Mesenchymal stem cell (in vitro differentiated cells and primary cell): Measurements from ENCODE around the gene TGFA.

Source experiments
- DNase-seq: peaks from one replicate; pipeline ENCODE4 v3.0.0-alpha.2; 2013
- H2AFZ ChIP-seq: one replicate; pipeline ENCODE4 v1.6.1; 2013; ENCODE audit warnings: low read depth, mild to moderate bottlenecking, control low read depth, inconsistent platforms, low read length, moderate library complexity
- H2AK5ac ChIP-seq: 2 replicates; pipeline ENCODE4 v1.6.1; 2013; ENCODE audit warnings: low read length, moderate library complexity, mild to moderate bottlenecking, inconsistent platforms; ENCODE audit not compliant: severe bottlenecking
- H2BK120ac ChIP-seq: one replicate; pipeline ENCODE4 v1.6.1; 2013; ENCODE audit warnings: low read depth, mild to moderate bottlenecking, inconsistent platforms, low read length, moderate library complexity
- H2BK12ac ChIP-seq, 2 experiments: one replicate each; pipeline ENCODE4 v1.6.1; 2013; ENCODE audit warnings: inconsistent platforms in 2 of 2, low read length in 2 of 2, mild to moderate bottlenecking in 2 of 2, moderate library complexity in 2 of 2, control low read depth in 1 of 2
- H2BK15ac ChIP-seq: one replicate; pipeline ENCODE4 v1.6.1; 2013; ENCODE audit warnings: mild to moderate bottlenecking, low read depth, inconsistent platforms; ENCODE audit not compliant: poor library complexity, severe bottlenecking
- H2BK5ac ChIP-seq: 2 replicates; pipeline ENCODE4 v1.6.1; 2013; ENCODE audit warnings: low read depth, mild to moderate bottlenecking, low read length, control low read depth, inconsistent platforms; ENCODE audit not compliant: poor library complexity, severe bottlenecking
- H3K14ac ChIP-seq, 2 experiments: one replicate each; pipeline ENCODE4 v1.6.1; 2013; ENCODE audit warnings: inconsistent platforms in 2 of 2, low read length in 2 of 2, control low read depth in 1 of 2, mild to moderate bottlenecking in 1 of 2, moderate library complexity in 1 of 2
- H3K18ac ChIP-seq, 2 experiments: one replicate each; pipeline ENCODE4 v1.6.1; 2013; ENCODE audit warnings: inconsistent platforms in 2 of 2, low read length in 2 of 2, control low read depth in 1 of 2, low read depth in 1 of 2, mild to moderate bottlenecking in 1 of 2
- H3K23ac ChIP-seq, 2 experiments: one replicate each; pipeline ENCODE4 v1.6.1; 2013; ENCODE audit warnings: inconsistent platforms in 2 of 2, low read length in 2 of 2, mild to moderate bottlenecking in 2 of 2, moderate library complexity in 2 of 2, control low read depth in 1 of 2
- H3K27ac ChIP-seq: 2 replicates; pipeline ENCODE4 v1.5.1; 2013; ENCODE audit warnings: mild to moderate bottlenecking, moderate library complexity, low read length, control low read depth, inconsistent platforms; ENCODE audit not compliant: poor library complexity, severe bottlenecking
- H3K27me3 ChIP-seq, 2 experiments: 2 replicates each; pipeline versions ENCODE4 v1.6.1 to v1.7.0; 2013; ENCODE audit warnings: low read length in 2 of 2, mild to moderate bottlenecking in 2 of 2, moderate library complexity in 2 of 2, control low read depth in 1 of 2, inconsistent platforms in 1 of 2; ENCODE audit not compliant: control insufficient read depth in 1 of 2, insufficient read depth in 1 of 2
- H3K36me3 ChIP-seq, 2 experiments: 2 replicates each; pipeline versions ENCODE4 v1.6.1 to v1.7.0; 2013; ENCODE audit warnings: low read length in 2 of 2, control low read depth in 1 of 2, inconsistent platforms in 1 of 2, low read depth in 1 of 2, mild to moderate bottlenecking in 1 of 2; ENCODE audit not compliant: insufficient read depth in 2 of 2, control insufficient read depth in 1 of 2
- H3K4ac ChIP-seq, 2 experiments: one replicate each; pipeline ENCODE4 v1.6.1; 2013; ENCODE audit warnings: inconsistent platforms in 2 of 2, low read length in 2 of 2, mild to moderate bottlenecking in 2 of 2, moderate library complexity in 2 of 2, control low read depth in 1 of 2, low read depth in 1 of 2
- H3K4me1 ChIP-seq: 2 replicates; pipeline ENCODE4 v1.6.1; 2013; ENCODE audit warnings: low read depth, low read length, control low read depth; ENCODE audit not compliant: control insufficient read depth, insufficient read depth
- H3K4me2 ChIP-seq: 2 replicates; pipeline ENCODE4 v1.6.1; 2013; ENCODE audit warnings: low read length, mild to moderate bottlenecking, inconsistent platforms; ENCODE audit not compliant: poor library complexity, severe bottlenecking
- H3K4me3 ChIP-seq, 2 experiments: 2 replicates each; pipeline versions ENCODE4 v1.5.1 to v1.7.0; 2013; ENCODE audit warnings: low read length in 2 of 2, mild to moderate bottlenecking in 2 of 2, control low read depth in 1 of 2, low read depth in 1 of 2; ENCODE audit not compliant: insufficient read depth in 1 of 2
- H3K79me1 ChIP-seq: replicated peaks from 2 replicates; pipeline ENCODE4 v1.6.1; 2013; ENCODE audit warnings: mild to moderate bottlenecking, control low read depth, low read length, inconsistent platforms; ENCODE audit not compliant: poor library complexity, severe bottlenecking
- H3K9ac ChIP-seq: 2 replicates; pipeline ENCODE4 v1.7.0; 2013; ENCODE audit warnings: mild to moderate bottlenecking, low read length, moderate library complexity
- H3K9me3 ChIP-seq: 2 replicates; pipeline ENCODE4 v1.7.0; 2013; ENCODE audit warnings: mild to moderate bottlenecking, low read length; ENCODE audit not compliant: control insufficient read depth
- H4K8ac ChIP-seq: one replicate; pipeline ENCODE4 v1.6.1; 2013; ENCODE audit warnings: inconsistent platforms, mild to moderate bottlenecking, low read length, moderate library complexity
- H4K91ac ChIP-seq: one replicate; pipeline ENCODE4 v1.6.1; 2013; ENCODE audit warnings: mild to moderate bottlenecking, low read length, inconsistent platforms
- WGBS: methylation state at CpG from one replicate; pipeline ENCODE4 v1.1.7; 2013; ENCODE audit warnings: mixed read lengths; 5-methylcytosine and 5-hydroxymethylcytosine counted together

The TGFA gene

DNA sequence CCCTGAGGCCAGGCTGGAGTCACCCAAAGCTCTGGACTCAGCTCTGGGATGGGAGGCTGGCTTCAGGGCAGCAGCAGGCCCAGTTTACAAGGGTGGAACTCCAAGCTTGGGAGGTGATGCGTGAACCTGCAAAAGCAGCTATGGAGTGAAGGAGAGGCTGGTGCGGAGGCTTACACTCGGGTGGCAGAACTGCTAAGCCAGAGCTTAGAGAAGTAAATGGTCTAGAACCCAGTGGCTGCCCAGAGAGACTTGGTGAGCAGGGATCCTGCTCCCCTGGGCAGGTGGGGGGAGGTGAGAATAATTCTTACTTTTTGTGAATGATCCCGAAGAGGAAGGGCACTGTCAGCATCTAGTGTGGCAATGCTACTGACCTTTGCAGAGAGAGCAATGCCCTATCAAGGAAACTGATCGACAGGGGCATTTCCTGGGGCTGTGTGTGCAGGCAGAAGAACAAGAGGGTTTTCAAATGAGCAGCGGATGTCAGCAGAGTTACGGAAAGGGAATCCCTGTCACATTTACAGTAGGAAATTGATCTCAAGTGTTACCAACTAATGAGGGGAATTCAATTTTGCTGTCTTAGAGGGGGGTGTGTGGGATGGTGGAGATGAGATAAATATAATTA lies 80.4 kb downstream of the TGFA start:
- Histone ChIP-seq H3K9me3 (no peaks in the 10 kb centered on the region), H2AK5ac (no peak overlapping the region), H2AFZ (no peak overlapping the region), H3K18ac (no peak overlapping the region), H2BK120ac (no peak overlapping the region), H3K27me3 (peaks cover 74 to 79% of the 10 kb centered on the region in 2 experiments), H3K36me3 (no peaks in the 10 kb centered on the region), H3K4me3 (no peak overlapping the region), H4K8ac (no peak overlapping the region), H3K4me2 (no peak overlapping the region), H3K4ac (no peak overlapping the region), H3K23ac (no peak overlapping the region), H3K27ac (no peak overlapping the region), H2BK12ac (no peak overlapping the region), H3K9ac (no peak overlapping the region), H4K91ac (no peak overlapping the region), H3K4me1 (no peaks in the 10 kb centered on the region), H2BK5ac (no peak overlapping the region), H3K14ac (no peak overlapping the region), H2BK15ac (no peak overlapping the region), H3K79me1 (no peaks in the 10 kb centered on the region)
- 63% methylated on average over 7 of the region's 7 CpGs for WGBS
- no peak for DNase-seq

DNA sequence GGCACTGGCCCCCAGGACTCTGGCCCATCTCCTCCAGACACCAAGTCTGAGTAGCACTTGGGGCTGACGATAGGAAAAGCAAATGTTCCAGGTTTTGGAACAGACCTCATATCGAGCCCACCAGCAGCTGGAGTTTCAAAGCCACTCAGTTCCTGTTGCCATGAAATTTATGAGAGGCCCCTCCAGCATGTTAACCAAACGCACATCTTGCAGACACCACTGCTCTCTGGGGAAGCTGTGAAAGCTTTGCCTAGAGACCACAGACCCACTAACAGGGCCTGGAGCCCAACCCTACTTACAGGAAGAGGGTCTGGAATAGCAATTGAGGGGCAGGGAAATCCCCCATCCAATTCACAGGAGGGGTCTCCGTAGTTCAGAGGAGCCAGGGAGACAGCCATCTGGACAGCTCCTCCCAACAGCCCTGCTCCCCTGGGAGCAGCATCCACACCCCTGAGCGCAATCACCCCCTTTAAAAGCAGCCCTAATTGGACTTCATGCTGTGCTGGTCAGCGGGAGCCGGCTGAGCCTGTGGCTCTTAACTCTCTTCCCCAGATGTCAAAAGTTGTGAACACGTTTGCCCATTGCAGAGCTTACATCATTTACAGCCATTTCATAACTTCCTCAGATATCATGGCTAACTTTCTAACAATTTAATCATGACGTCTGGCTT lies 81.3 kb downstream of the TGFA start:
- H3K18ac ChIP-seq = no peak overlapping the region
- H2AK5ac ChIP-seq = no peak overlapping the region
- H3K23ac ChIP-seq = no peak overlapping the region
- no peak overlapping the region for H2BK15ac ChIP-seq
- H3K36me3 ChIP-seq = no peaks in the 10 kb centered on the region
- H3K9me3 ChIP-seq = no peaks in the 10 kb centered on the region
- H2AFZ ChIP-seq = no peak overlapping the region
- no peak overlapping the region for H4K8ac ChIP-seq
- no peak for DNase-seq
- peaks cover 71 to 79% of the 10 kb centered on the region in 2 experiments for H3K27me3 ChIP-seq
- H3K14ac ChIP-seq = no peak overlapping the region
- no peak overlapping the region for H2BK5ac ChIP-seq
- no peak overlapping the region for H3K4me3 ChIP-seq
- H3K4ac ChIP-seq = no peak overlapping the region
- H2BK120ac ChIP-seq = no peak overlapping the region
- WGBS = 13% methylated on average over 9 of the region's 9 CpGs
- no peaks in the 10 kb centered on the region for H3K4me1 ChIP-seq
- H4K91ac ChIP-seq = no peak overlapping the region
- H2BK12ac ChIP-seq = no peak overlapping the region
- no peak overlapping the region for H3K9ac ChIP-seq
- no peak overlapping the region for H3K4me2 ChIP-seq
- no peak overlapping the region for H3K27ac ChIP-seq
- H3K79me1 ChIP-seq = no peaks in the 10 kb centered on the region

DNA sequence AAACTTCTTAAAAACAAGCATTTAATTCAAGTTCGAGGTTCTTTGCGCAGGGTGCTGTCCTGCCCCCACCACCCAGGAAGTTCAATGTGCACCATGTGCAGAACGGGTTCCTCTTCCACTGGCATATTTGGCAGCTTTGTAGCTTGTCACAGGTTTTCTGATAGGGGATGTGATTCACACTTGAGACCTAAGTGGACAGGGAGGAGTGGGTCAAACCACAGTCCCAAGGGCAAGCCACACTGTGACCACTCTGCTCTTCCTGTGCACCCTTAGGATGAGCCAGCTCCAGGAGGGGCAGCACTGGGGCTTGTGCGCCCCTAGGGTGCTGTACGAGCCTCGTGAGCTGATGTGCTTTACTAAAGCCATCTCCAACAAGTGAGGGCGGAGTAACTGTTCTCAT lies 82.5 kb downstream of the TGFA start:
- WGBS = 79% methylated on average over 7 of the region's 7 CpGs
- no peak overlapping the region for H2BK15ac ChIP-seq
- no peak for DNase-seq

DNA sequence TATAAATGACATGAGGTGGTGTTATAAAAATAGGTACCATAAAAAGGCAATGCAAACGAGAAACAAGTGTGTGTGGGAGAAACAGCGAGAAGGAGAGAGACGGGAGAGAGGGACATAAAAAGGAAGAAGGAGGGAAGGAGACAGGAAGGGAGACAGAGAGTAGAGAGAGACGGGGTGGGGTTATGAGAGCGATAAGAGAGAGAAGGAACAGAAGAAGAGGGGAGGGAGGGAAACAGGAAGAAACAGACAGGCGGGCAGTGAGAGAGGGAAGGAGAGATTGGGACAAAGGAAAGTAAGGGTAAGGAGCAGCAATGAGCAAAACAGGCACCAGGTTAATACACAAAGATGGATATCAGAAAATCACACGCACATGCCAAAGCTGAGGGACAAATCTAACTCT lies 83.7 kb downstream of the TGFA start:
- H3K14ac ChIP-seq = no peak overlapping the region
- H3K23ac ChIP-seq = no peak overlapping the region
- no peak overlapping the region for H2AK5ac ChIP-seq
- DNase-seq = no peak
- no peaks in the 10 kb centered on the region for H3K4me1 ChIP-seq
- H2BK5ac ChIP-seq = no peak overlapping the region
- H3K18ac ChIP-seq = no peak overlapping the region
- H3K9me3 ChIP-seq = no peaks in the 10 kb centered on the region
- H3K4me2 ChIP-seq = no peak overlapping the region
- H3K9ac ChIP-seq = no peak overlapping the region
- H2BK120ac ChIP-seq = no peak overlapping the region
- no peak overlapping the region for H2BK12ac ChIP-seq
- H3K27me3 ChIP-seq = peaks cover 58 to 64% of the 10 kb centered on the region in 2 experiments
- H2BK15ac ChIP-seq = no peak overlapping the region
- no peak overlapping the region for H3K4me3 ChIP-seq
- H3K79me1 ChIP-seq = no peaks in the 10 kb centered on the region
- no peak overlapping the region for H3K27ac ChIP-seq
- no peak overlapping the region for H4K91ac ChIP-seq
- no peak overlapping the region for H2AFZ ChIP-seq
- no peak overlapping the region for H3K4ac ChIP-seq
- H3K36me3 ChIP-seq = no peaks in the 10 kb centered on the region
- WGBS = 60% methylated on average over 7 of the region's 7 CpGs
- H4K8ac ChIP-seq = no peak overlapping the region

More for the DNA sequence above, 82.5 kb downstream of the TGFA start:
- H3K79me1 ChIP-seq = no peaks in the 10 kb centered on the region
- H3K27me3 ChIP-seq = peaks cover 62 to 69% of the 10 kb centered on the region in 2 experiments
- no peak overlapping the region for H3K4ac ChIP-seq
- no peaks in the 10 kb centered on the region for H3K9me3 ChIP-seq
- no peak overlapping the region for H2BK120ac ChIP-seq
- H3K4me2 ChIP-seq = no peak overlapping the region
- H3K18ac ChIP-seq = no peak overlapping the region
- H4K8ac ChIP-seq = no peak overlapping the region
- H3K23ac ChIP-seq = no peak overlapping the region
- no peak overlapping the region for H2BK12ac ChIP-seq
- no peak overlapping the region for H2BK5ac ChIP-seq
- no peak overlapping the region for H2AK5ac ChIP-seq
- no peak overlapping the region for H3K4me3 ChIP-seq
- no peak overlapping the region for H3K9ac ChIP-seq
- H4K91ac ChIP-seq = no peak overlapping the region
- H3K4me1 ChIP-seq = no peaks in the 10 kb centered on the region
- no peaks in the 10 kb centered on the region for H3K36me3 ChIP-seq
- H3K27ac ChIP-seq = no peak overlapping the region
- H3K14ac ChIP-seq = no peak overlapping the region
- H2AFZ ChIP-seq = no peak overlapping the region
